Thoracic aorta (tissue), 2 donors: ENCODE results near the gene DRC3. TPM values are rescaled to one million over a fixed set of nuclear protein-coding genes. Genes with fewer than 3 reads are reported as not detected.

Experiments used
- ATAC-seq: fragments of 150-250 bp; one replicate; pipeline ENCODE4 v1.8.0; 2017; ENCODE audit warnings: low read depth; ENCODE audit not compliant: insufficient number of reproducible peaks, low FRiP score
- DNase-seq: peaks from one replicate; pipeline ENCODE4 v3.0.0-alpha.2; 2020; ENCODE audit warnings: low spot score
- H3K27ac ChIP-seq, 2 donors: fragments of 200-600 bp; sonication (generic); 1 replicate in 1 of 2; 2 replicates in 1 of 2; pipeline ENCODE4 v1.5.1; 2016; ENCODE audit warnings: mild to moderate bottlenecking in 2 of 2, moderate library complexity in 2 of 2
- H3K27me3 ChIP-seq: fragments of 200-600 bp; sonication (generic); replicated peaks from 2 replicates; pipeline ENCODE4 v1.6.0; 2016; ENCODE audit warnings: mild to moderate bottlenecking; ENCODE audit not compliant: insufficient read depth
- H3K36me3 ChIP-seq: fragments of 200-600 bp; sonication (generic); one replicate; pipeline ENCODE4 v1.5.1; 2016
- H3K4me1 ChIP-seq, 2 donors: fragments of 200-600 bp; sonication (generic); 1 replicate in 1 of 2; 2 replicates in 1 of 2; pipeline versions ENCODE4 v1.5.1 to v1.6.0; 2016; ENCODE audit warnings: low read depth in 2 of 2, mild to moderate bottlenecking in 1 of 2; ENCODE audit not compliant: control insufficient read depth in 1 of 2
- H3K4me3 ChIP-seq: fragments of 200-600 bp; sonication (generic); 2 replicates; pipeline ENCODE4 v1.5.1; 2016; ENCODE audit warnings: mild to moderate bottlenecking
- H3K9me3 ChIP-seq: fragments of 200-600 bp; sonication (generic); 2 replicates; pipeline ENCODE4 v1.5.1; 2016
- total RNA-seq, 2 donors: library from RNA; depleted of rRNA; stranded (reverse); fragments of >200 nt; gene quantifications; one replicate each; pipeline versions ENCODE4 v1.1.0 to v1.2.3, GENCODE V29; 2016
- TF ChIP-seq, protein P1 (sequence below): fragments of 200-600 bp; sonication (generic); IDR thresholded peaks from one replicate; pipeline ENCODE4 v1.5.1; 2019; ENCODE audit warnings: antibody characterized with exemption

DRC3 gene
- total RNA-seq, 2 donors from 2014 or later, result 0.27 to 2.3 TPM

DNA sequence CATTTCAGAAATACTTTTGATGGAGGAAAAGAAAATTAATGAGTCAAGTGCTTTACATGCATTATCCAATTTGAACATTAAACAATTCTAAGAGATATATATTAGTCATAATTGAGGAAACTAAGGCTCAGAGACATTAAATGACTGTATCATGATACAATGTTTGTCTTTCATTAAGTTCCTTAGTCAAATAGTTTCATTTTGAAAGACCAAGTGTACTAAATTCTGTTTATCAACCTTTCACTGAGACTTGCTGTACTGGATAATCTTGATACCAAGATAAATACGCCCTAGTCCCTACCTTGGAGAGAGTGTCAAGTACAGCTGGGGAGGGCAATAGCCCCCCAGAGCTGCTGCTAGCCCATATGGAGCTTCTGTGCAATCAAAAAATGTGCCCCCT, 24.7 kb upstream of the DRC3 start:
- Histone ChIP-seq H3K4me1 (peaks cover 9 to 47% of the 10 kb centered on the region in 2 donors), H3K27me3 (no peaks in the 10 kb centered on the region), H3K9me3 (no peaks in the 10 kb centered on the region), H3K36me3 (no peaks in the 10 kb centered on the region), H3K27ac (no peak overlapping the region), H3K4me3 (no peak overlapping the region)
- TF ChIP-seq, protein P1, sequence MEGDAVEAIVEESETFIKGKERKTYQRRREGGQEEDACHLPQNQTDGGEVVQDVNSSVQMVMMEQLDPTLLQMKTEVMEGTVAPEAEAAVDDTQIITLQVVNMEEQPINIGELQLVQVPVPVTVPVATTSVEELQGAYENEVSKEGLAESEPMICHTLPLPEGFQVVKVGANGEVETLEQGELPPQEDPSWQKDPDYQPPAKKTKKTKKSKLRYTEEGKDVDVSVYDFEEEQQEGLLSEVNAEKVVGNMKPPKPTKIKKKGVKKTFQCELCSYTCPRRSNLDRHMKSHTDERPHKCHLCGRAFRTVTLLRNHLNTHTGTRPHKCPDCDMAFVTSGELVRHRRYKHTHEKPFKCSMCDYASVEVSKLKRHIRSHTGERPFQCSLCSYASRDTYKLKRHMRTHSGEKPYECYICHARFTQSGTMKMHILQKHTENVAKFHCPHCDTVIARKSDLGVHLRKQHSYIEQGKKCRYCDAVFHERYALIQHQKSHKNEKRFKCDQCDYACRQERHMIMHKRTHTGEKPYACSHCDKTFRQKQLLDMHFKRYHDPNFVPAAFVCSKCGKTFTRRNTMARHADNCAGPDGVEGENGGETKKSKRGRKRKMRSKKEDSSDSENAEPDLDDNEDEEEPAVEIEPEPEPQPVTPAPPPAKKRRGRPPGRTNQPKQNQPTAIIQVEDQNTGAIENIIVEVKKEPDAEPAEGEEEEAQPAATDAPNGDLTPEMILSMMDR, result no peak
- DNase-seq (no peak), ATAC-seq (no peak)

DNA sequence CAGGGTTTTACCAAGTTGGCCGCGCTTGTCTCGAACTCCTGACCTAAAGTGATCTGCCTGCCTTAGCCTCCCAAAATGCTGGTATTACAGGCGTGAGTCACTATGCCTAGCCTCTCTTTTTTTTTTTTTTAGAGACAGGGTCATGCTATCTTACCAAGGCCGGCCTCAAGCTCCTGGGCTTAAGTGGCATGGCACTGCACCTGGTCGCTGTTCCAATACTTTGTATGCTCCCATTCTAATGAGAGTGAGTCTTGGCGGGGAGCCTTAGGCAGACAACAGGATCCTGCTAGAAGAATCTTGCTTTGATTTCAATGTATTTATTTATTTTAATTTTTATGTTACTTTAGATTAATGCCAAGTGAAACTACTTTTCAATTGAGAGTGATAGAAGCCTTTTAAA, 22.3 kb upstream of the DRC3 start:
- no peaks in the 10 kb centered on the region for H3K9me3 ChIP-seq
- H3K27me3 ChIP-seq, result no peaks in the 10 kb centered on the region
- H3K36me3 ChIP-seq, result no peaks in the 10 kb centered on the region
- peaks cover 0 to 26% of the 10 kb centered on the region in 2 donors for H3K4me1 ChIP-seq
- TF ChIP-seq, protein P1, result no peak
- no peak for ATAC-seq
- no peak for DNase-seq
- H3K27ac ChIP-seq, result no peak overlapping the region
- H3K4me3 ChIP-seq, result no peak overlapping the region

DNA sequence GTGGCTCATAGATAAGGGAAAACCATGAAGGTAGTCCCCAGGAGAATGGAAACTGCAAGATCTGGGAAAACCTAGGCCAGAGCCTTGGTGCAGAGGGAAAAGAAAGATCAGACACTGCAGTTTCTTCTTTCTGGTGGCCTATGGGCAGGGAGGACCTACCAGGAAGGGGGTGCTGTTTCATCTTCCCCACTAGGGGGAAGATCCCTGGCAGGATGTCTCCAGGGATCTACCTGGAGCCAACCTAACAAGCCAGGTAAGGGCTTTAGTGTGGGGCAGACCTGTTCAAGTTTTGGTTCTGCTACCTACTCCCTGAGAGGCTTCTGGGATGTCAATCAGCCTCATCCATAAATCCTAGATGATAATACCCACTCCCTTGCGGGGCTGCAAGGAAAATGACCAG, 21.9 kb upstream of the DRC3 start:
- TF ChIP-seq, protein P1, result no peak
- H3K27me3 ChIP-seq, result no peaks in the 10 kb centered on the region
- no peak overlapping the region for H3K27ac ChIP-seq
- peaks cover 0 to 26% of the 10 kb centered on the region in 2 donors for H3K4me1 ChIP-seq
- H3K36me3 ChIP-seq, result no peaks in the 10 kb centered on the region
- ATAC-seq (no peak), DNase-seq (no peak)
- H3K4me3 ChIP-seq, result no peak overlapping the region
- no peaks in the 10 kb centered on the region for H3K9me3 ChIP-seq

DNA sequence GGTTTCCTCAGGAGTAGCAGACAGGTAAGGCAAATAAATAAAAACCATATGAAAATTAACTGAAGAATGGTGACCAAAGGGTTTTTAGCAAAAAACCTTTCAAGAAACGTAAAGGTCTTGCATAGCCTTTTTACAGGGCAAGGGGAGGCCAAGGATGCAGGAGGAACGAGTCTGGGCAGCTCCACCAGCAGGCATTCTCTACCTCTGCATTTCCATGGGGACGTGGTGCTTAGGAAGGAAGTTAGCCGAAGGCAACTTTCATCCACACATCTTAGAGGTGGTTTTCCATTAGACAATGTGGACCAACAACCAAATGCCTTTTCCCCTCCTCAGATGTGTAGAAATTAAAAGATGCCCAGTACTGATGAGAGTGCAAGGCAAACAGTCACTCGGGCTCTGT, 21.1 kb upstream of the DRC3 start:
- Histone ChIP-seq H3K36me3 (no peaks in the 10 kb centered on the region), H3K27me3 (no peaks in the 10 kb centered on the region), H3K27ac (no peak overlapping the region), H3K9me3 (no peaks in the 10 kb centered on the region), H3K4me3 (no peak overlapping the region), H3K4me1 (peaks cover 0 to 25% of the 10 kb centered on the region in 2 donors)
- DNase-seq (no peak), ATAC-seq (no peak)
- TF ChIP-seq, protein P1, result no peak

DNA sequence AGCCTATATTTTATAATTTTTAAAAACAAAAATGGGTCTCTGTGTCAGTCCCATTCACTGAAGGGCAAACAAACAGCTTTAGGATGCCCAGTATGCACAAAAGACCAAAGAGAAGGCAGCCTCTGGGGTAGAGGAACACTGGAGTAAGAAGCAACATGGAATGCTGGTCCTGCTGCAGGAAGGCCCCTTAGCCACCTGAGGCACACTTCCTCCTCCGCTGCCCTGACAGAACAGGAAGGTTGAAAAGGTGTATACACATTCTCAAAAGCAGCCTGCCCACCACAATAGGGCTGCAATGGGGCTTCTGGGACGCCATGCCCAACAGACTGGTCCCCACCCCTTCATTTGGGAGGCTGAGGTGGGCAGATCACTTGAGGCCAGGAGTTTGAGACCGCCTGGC, 20.0 kb upstream of the DRC3 start:
- H3K4me1 ChIP-seq, result peaks cover 4 to 26% of the 10 kb centered on the region in 2 donors
- no peaks in the 10 kb centered on the region for H3K36me3 ChIP-seq
- DNase-seq (no peak), ATAC-seq (no peak)
- no peaks in the 10 kb centered on the region for H3K9me3 ChIP-seq
- H3K27ac ChIP-seq, result no peak overlapping the region
- TF ChIP-seq, protein P1, result no peak
- no peaks in the 10 kb centered on the region for H3K27me3 ChIP-seq
- no peak overlapping the region for H3K4me3 ChIP-seq
